ENCODE data around the gene MMP21. TPM values are rescaled to one million over a fixed set of nuclear protein-coding genes. Genes with fewer than 3 reads are reported as not detected.

The MMP21 gene
- total RNA-seq, 1 donor from 2014 or later, result 0.41 TPM

DNA sequence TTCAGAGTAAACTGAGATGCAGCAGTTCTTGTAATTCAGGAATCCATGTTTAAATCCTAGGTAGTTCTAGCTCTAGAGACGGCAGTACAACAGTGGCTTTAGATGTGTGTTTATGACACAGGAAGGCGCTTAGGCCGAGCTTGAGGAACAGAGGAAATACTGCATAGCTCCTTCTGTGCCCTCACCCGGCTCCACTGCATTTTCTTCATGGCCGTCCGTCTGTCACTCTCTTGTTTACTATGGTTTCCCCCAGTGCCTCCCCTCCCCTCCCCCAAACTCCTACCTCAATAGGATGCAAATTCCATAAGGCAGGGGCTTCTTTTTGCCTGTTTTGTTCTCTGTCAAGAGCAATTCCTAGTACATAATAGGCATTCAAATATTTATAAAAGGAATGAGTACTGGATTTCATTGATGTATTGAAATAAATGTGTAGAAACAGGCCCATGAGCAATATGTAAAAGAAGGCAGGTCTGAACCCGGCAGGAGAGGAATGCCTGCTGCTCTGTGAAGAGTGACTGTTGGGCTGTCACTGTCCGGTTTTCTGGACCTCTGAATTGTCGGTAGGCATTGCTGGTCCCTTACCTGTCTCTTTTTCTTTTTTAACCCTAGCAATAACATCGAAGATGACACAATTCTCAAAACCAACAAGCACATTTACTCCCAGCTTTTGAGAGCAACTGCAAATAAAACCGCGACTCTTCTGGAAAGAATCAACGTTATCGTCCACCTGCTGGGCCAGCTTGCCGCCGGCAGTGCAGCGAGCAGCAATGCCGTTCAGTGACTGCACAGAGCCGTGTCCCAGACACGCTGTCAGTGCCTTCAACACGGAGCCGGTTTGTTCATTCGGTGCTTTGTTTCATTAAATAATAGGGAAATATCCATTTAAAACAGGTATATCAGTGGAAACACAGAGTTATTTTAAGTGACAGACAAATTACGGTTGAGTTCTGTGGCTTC, 12.7 kb downstream of the MMP21 start:
- DNase-seq, result no peak

DNA sequence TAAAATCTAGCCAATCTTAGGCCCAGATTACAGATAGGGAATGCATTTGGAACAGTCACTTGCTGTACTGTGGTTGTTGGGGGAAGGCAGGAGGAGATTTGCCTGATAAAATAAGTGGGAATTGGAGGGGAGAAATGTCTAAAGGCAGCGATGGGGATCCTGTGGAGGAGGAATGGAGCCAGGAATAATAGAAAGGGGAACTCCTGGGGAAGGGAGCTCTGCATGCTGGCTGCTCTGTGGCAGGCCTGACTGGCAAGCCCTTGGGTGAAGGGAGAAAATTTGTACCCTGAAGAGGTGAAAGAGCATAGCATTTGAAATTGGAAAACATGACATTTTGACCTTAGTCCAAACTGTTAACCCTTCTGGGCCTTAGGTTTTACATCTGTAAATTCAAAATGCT, 13.7 kb downstream of the MMP21 start:
- no peak for DNase-seq

- DNase-seq, result no peak
These were observed 17.9 kb downstream of the MMP21 start for GRCh38 chr10:125757742-125758141.

GRCh38 chr10:125756853-125757487, 18.7 kb downstream of the MMP21 start:
- DNase-seq, result no peak

GRCh38 chr10:125756196-125756595, 19.4 kb downstream of the MMP21 start:
- no peak for DNase-seq

DNA sequence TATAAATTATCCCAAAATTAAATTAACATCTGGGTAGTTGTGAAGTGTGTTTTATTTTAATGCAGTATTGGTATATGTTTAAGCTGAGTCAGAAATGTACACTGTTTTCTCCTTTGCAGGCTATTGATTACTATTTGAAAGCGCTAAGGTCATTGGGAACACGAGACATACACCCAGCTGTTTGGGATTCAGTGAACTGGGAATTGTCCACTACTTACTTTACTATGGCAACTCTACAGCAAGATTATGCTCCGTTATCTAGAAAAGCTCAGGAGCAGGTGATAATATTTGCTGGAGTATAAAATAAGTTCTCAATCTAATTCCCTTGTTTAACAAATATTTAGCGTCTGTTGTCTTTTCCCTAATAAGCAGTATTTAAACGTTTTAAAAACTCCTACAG, 28.2 kb downstream of the MMP21 start:
- DNase-seq, result no peak

DNA sequence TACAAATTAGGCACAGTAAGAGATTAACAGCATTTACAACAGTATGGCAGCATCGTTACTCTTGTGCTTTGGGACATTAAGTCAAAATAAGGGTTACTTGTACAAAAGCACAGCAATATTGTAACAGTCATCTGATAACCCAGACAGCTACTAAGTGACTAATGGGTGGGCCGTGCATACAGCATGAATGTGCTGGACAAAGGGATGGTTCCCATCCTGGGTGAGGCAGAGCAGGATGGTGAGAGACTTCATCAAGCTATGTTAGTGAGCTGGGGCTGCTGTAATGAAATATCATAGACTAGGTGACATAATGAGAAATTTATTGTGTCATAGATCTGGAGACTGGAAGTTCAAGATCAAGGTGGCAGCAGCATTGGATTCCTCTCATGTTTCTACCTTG, 30.7 kb downstream of the MMP21 start:
- DNase-seq, result no peak

DNA sequence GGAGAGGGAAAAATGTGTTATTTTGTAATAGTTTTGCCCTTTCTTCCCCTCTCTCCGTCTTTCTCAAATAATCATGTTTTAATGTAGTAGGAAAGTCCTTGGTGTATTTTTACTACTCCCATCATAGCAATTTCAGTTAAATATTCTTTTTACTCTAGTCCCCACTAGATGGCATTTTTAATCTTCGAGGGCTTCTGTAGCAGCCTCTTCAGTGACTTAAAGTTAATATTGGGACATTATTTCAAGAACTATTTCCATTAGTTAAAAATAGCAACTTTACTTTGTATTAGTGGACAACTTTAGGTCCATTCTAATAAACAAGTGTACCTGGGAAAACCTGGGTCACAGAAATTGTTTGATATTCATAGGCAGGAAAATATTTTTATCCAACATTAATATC, 33.2 kb downstream of the MMP21 start:
- peak; percentile 24 for DNase-seq

- no peak for DNase-seq
These were observed 35.5 kb downstream of the MMP21 start for GRCh38 chr10:125739994-125740679.

DNA sequence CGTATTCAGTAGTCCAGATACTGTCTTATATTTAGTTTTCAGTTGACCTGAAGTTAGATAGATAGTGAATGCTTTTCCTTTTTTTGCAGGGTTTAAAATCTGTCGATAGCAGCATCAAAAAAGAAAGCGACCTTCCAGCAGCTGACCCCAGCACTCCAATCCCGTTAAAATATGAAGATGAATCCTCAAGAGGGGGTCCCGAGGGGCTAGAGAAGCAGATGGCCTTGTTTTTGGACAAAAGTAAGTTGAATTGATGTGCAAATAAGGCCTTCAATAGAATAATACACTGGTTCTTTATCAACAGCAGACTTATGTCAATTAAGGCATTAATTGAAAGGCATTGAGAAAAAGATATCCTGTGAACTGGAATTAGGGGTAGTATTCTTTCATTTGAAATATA, 37.4 kb downstream of the MMP21 start:
- no peak for DNase-seq

DNA sequence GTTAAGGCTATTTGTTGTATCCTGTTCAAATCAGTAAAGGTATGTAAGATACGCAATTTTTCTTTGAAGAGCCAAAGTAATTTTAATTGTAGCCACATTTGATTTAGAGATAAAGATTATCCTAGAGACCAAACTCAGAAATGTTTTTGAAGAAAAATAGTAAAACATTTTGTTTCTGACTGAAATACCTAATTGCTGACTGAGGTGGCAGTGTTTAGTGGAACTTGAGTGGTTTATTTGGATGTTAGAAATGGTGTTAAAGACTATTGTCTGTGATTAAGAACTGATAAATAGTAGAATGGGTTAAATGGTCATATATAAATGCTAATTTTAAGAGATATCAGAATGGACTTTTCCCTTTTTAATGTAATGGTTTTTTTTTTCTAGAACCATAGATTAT, 40.8 kb downstream of the MMP21 start:
- no peak for DNase-seq

- no peak for DNase-seq
These were observed 41.5 kb downstream of the MMP21 start for GRCh38 chr10:125734148-125734547.

- DNase-seq, result no peak
These were observed 48.2 kb downstream of the MMP21 start for GRCh38 chr10:125727436-125727835.

DNA sequence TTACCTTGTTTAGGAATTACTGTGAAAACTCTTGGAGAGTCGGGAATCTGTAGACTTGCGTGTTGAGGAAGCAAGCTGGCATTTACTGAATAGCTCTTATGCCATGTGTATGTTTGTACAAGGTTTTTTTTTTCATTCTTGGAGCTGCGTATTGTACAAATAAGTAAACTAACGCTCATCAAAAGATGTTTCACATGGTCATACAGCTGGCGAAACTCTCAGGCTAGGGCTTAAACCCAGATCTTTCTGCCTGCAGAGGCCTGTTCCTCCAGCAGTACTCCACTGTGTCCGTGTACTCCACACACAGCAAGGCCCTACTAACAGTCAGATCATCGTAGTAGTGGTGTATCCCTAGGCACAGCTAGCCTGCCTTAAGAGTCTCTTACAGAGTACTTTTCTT, 48.7 kb downstream of the MMP21 start:
- DNase-seq, result no peak

- DNase-seq, result no peak
These were observed 52.8 kb downstream of the MMP21 start for GRCh38 chr10:125722811-125723210.

GRCh38 chr10:125721035-125721434, 54.6 kb downstream of the MMP21 start:
- DNase-seq, result no peak

DNA sequence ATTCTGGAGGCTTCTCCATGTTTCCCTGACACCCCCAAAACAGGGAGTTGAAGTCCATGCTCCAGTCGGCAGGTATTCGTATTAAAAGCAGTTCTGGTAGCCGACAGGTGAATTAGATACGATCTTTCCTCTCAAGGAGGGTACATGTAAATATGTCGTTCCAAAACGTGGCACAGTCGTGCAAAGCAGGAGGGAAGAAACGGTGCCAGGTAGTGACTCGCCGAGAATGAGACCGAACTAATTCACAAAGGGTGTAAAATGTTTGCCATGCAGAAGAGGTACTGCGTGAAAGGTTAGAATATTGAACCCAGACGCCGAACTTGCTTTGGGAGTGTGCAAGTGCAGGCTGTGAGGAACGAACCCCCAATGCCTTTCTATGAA, 55.6 kb downstream of the MMP21 start:
- no peak for DNase-seq

DNA sequence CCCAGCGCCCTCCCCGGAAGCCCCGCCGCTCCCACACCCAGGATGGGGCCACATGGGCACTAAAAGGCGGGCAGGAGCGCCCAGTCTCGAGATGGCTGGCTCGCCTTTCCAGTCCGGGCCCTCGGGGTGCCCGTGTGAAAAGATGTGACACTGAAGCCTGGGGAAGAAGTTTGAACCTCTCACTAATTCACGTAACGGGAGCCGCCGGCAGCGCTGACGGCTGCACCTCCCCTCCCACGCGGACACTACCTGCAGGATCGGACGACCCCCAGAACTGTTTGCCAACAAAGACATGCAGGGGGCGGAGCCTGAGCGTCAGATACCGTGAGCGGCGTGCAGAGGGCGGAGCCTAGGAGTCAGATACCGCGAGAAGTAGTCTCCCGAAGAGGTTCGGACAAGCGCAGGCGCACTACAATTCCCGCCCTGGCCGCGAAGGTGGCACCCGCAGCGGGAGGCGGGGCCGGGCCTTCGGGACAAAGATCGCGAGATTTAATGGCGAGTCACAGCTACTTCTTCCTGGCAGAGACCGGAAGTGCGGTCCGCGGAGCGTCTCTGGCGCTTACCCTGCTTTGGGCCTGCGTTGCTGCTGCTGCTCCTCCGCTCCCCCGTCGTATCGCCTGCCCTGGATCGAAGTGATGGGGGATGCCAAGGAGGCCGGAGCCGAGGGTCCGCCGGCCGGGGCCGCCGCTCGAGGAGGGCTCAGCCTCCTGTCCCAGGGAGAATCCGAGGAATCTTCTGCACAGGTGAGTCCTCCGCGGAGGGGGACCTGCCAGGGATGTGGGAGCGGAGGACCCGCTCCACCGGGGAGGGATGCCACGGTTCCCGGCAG, 56.2 kb downstream of the MMP21 start, which contains the start of gene EDRF1:
EDRF1 (plus strand) TSS at position 537 of the 829 bp plus-strand sequence; CDS start at position 636, 99 bp downstream.
- peak; percentile 100 for DNase-seq
